HG03432 (cell line): ENCODE data around the gene CHPF.
A peak's percentile ranks its signal among the peaks of the same experiment; 100 is the strongest.

Experiments used
- ATAC-seq: cut with Tn5 transposase; IDR thresholded peaks from one replicate; pipeline ENCODE4 v1.9.1; 2021; ENCODE audit warnings: mild to moderate bottlenecking, moderate library complexity; ENCODE audit not compliant: unreplicated experiment

CHPF gene

DNA sequence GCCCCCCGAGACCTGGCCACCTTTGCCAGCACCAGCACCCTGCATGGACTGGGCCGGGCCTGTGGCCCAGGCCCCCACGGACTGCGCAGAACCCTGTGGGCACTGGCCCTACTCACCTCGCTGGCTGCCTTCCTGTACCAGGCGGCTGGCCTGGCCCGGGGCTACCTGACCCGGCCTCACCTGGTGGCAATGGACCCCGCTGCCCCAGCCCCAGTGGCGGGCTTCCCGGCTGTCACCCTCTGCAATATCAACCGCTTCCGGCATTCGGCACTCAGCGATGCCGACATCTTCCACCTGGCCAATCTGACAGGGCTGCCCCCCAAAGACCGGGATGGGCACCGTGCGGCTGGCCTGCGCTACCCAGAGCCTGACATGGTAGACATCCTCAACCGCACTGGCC is 28.8 kb downstream of the CHPF start:
- no peak for ATAC-seq

GRCh38 chr2:219514196-219514761 is 29.3 kb downstream of the CHPF start, which contains the start of gene ASIC4:
Gene ASIC4 (plus strand): TSS chr2:219514482. CDS start chr2:219514725, 243 bp downstream.
- no peak for ATAC-seq

- ATAC-seq: no peak
Observed at GRCh38 chr2:219513787-219514186, 29.8 kb downstream of the CHPF start.

DNA sequence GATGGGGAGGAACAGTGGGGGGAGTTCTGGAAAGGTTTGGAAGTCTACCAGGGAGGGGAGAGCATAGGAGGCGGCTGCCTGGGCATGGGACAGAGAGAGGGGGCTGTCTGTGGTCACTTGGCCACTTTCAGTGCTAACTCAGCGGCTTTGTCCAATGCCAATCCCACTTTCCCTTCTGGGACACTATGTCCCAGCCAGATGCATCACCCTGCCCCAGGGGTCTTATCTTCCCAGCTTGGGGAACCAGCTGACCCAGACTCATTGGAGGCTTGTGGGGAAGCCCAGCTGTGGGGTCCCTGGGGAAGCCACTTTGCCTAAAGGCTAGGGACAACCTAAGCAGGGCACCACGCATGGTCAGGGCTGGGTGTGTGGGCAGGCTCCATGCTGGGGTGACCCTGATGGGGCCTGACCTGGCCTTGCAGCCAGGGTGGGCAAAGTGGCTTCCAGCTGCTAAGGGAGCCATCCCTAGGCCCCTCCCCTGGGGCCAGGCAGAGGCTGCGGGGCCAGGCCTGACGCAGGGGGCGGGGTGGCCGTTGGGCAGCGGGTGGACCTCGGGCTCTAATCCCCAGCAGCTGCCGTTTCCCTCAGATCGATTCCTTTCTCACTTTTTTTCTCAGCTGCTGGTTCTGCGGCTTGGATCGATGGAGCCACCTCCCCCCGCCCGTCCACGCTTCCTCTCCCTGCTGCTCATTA is 30.9 kb downstream of the CHPF start:
- no peak for ATAC-seq

GRCh38 chr2:219511547-219512325 is 31.9 kb downstream of the CHPF start:
- ATAC-seq: no peak

DNA sequence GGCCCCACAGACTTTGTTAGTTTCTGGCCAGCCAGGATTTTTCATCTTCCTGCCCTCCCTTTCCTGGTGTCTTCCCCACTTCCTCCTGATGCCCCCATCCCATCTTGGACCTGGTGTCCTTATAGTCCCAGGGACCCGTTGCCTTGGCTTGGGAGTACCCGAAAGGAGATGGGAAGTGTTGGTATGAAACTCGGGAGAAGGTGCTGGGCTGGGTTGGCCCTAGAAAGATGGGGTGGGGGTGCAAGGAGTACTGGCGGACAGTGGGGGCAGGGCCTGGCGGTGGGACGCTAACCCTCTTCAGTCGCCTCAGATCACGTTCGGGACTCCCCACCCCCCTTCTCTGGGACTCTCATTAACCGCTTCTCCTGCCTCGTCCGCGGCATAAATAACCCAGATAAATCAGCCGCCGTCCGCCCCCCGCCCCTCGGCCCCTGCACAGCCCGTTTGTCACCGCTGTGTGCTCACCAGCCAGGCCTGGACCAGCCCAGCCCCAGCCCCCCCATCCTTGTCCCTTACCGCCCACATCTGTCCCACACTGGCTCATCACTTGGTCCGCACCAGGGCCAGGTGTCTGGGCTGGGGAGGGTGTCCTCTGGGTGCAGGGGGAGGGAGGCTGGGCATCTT is 33.0 kb downstream of the CHPF start:
- no peak for ATAC-seq

GRCh38 chr2:219509780-219510511 is 33.7 kb downstream of the CHPF start:
- peak; percentile 77 for ATAC-seq

DNA sequence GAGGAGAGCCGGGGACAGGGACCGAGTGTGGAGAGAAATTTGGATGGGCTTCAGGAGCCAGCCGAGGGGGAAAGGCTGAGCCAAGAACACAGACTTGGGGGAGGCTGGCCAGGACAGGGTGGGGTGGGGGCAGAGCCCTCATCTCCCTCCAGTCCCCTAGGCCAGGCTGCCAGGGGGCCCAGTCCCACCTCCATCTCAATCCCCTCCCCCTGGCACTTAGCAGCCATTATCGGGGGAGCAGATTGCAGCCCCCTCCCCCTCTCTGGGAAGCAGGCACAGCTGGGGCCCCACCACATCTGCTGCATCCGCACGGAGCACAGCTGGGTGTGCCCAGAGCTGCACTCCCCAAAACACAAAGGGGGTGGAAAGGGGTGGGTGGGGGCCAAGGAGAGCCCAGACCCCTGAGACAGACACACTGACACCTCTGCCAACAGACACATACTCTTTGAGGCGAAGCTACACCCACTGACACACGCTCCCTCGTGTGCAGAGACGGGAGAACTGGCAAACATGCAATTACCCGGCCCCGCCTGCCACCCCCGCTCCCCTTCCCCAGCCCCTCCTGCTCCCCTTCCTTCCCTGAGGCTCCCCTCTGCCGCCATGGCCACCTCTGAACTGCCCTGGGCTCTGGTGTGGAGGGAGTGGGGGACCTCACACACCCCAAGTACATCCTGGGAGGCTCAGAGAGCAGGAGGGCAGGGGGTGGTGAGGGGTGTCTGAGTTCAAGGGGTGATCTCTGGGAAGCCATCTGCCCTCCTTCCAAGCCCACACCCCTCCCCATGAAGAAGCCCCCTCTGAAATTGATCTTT is 34.4 kb downstream of the CHPF start:
- ATAC-seq: peak; percentile 24

- ATAC-seq: no peak
Observed at GRCh38 chr2:219508444-219508734, 35.2 kb downstream of the CHPF start.

DNA sequence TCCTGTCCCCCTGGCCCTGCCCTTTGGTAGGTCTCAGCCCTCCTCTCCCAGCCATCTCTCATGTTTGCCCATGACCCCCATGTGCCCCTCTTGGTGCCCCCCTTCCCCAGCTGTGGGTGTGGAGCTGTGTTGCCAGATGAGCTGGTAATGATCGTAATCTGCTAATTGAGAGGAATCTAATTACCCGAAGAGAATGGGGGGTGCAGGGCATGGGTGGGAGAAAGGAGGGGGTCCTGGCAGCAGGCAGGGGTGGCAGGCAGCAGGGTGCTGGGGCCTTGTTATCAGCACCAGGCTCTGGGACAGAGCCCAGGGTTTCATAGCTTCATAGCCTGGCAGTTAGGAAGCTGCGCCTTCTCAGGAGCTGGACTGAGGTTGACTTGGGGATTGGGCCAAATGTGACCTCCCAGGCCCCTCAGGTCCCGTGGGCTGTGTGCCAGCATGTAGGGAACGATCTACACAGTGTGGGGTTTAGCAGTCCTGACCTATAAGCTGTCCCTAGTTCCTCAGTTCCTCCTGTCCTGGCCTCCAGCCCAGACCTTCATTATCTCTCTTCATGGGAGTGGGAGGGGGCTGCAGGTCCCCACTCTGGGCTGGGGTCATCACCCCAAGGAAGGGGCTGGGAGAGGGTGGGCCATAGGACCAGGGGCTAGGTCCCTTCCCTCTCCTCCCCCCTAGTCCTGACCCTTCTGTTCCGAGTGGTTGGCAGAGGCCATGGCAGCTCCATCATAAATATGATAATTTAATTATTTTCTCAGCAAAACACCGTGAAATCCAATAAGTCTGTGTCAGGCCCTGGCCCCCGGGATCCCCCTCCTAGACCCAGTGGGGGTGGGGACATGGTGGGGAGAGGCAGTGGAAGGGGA is 35.8 kb downstream of the CHPF start:
- ATAC-seq: no peak

GRCh38 chr2:219506802-219507526 is 36.6 kb downstream of the CHPF start:
- no peak for ATAC-seq

DNA sequence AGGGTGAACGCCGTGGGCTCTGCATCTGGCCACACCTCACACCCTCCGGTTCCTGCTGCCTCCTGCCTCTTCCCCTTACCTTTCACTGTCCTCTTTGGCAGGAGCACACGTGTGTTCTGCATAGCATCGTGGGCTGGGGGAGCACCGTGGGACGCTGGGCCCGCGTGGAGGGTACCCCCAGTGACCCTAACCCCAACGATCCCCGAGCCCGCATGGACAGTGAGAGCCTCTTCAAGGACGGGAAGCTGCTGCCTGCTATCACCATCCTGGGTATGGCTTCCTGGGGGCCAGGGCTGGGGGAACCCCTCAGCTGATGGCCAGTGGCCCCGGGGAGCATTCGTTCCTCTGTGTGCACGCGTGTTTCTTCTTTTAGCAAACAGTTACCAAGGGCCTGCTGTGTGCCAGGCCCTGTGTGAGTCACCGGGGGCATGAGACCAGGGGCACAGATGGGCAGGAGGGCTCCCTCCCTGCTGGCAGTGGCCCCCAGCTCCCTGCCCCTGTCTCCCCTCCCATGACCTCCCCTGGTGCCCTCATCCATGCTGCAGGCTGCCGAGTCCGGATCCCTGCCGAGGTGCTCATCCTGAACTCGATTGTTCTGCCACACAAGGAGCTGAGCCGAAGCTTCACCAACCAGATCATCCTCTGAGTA is 37.3 kb downstream of the CHPF start:
- no peak for ATAC-seq

DNA sequence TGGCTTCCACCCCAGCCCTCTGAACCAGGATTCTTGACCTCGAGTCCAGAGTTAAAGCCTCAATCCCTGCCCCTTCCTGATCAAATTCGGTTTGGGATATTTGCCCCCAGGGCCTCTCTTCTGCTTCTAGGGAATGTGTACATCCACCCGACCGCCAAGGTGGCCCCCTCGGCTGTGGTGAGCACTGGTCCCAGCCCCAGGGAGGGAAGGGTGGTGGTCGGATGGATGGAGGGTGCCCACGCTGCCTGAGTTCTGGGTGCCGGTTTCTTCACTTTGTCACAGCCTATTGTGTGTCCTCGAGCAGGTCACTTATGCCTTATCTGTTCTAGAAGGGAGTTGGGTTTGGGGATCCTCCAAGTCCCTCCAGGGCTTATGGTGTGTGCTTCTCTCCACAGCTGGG is 38.0 kb downstream of the CHPF start:
- ATAC-seq: no peak

GRCh38 chr2:219502618-219503017 is 41.0 kb downstream of the CHPF start:
- no peak for ATAC-seq

- ATAC-seq: no peak
Observed at GRCh38 chr2:219501849-219502248, 41.8 kb downstream of the CHPF start.

DNA sequence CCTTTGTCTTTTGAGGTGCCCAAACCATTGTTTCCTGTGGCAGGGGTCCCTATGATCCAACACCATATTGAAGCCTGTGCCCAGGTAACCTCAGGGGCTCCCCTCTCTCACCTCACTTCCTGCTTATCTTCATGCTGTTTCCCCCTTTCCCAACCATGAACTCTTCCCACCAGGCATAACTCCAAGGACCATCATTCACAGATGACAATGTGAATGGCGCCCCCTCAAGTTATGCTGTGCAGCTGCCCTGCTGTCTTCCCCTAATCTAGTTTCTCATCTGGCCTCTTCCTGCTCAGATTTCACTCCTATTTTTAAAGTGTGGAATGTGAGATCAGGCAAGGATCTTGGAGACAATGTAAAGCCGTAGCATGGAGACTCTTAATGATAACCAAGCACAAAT is 43.5 kb downstream of the CHPF start:
- ATAC-seq: no peak

- no peak for ATAC-seq
Observed at GRCh38 chr2:219499555-219499954, 44.1 kb downstream of the CHPF start.

DNA sequence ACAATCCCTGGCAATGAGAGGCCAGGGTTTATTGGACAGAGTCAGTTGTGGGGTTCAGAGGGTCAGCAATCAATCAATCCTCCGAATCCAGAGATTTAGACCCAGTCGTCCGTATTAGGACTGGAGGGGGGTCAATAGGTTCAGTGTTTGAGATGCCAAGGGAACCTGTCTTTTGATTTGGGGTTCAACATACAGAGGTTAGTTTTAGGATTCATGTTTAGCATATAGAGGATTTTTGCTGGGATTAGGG is 44.6 kb downstream of the CHPF start:
- ATAC-seq: no peak
